ENCODE results near the gene C3orf38. TPM values are rescaled to one million over a fixed set of nuclear protein-coding genes. Genes with fewer than 3 reads are reported as not detected.
"Not testable (repeated sequence)": the region's sequence is repeated elsewhere in the genome, so short reads cannot be mapped to it uniquely, and the experiment has no call there.

The C3orf38 gene
- total RNA-seq, 1 donor from 2014 or later = 11.4 TPM

DNA sequence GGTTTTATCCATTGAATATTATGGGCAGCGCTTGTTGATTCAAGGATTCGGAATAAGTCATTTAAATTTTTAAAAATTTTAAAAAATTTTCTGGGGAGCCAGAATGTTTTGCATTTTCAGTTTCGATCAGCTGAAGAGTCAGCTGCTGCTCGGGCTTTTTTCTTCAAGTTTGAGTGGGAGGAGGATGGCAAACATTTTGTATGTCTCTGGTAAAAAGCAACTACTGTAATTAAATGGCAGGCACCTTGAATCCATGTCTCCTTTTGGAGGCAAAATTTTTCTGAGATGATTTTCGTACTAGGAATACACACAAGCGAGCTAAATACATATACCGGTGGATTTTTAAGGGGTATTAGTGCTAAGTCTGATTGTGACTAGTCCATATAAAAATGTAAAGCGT lies 612 bp downstream of the C3orf38 start:
- intact Hi-C loops (cut with micrococcal nuclease) = no loop called here
- ATAC-seq = no peak

DNA sequence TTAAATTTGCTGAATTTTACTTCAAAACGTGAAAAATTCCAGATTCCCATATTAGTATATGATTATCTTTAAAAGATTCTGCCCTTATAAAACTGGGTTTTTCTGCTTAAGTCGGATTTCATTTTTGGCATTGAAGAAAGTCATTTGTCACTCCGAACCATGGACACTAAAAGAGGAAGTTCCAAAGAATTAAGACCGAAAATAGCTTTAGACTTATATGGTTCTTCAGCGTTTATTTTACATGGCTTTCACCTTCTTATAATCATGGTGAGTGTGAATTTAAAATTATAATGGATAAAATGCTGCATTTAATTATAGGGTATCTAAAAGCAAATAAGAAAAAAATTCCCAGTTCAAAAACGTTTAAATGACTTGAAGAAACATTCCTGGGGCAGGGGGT lies 1.0 kb downstream of the C3orf38 start:
- ATAC-seq = no peak
- no peak for DNase-seq
- intact Hi-C loops (cut with micrococcal nuclease) = no loop called here

More for the DNA sequence above, 612 bp downstream of the C3orf38 start:
- no peak for DNase-seq

DNA sequence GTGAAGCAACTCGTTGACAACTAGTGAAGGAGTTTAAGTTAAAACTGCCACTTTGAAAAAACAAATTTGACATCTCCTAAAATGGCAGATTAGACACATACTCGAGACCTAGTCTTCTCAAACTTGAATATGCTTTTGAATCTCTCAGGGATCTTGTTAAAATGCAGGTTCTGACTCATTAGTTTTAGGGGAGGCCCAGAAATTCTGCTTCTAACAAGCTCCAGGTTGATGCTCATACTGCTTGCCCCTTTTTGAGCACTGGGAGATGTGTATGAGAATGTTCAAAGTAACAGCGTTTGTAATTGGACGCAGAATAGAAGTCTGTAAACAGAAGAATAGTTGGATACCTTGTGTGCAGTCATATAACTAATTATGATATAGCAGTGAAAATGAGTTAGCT lies 1.6 kb downstream of the C3orf38 start:
- ATAC-seq (no peak), DNase-seq (no peak)
- intact Hi-C loops (cut with micrococcal nuclease) = no loop called here

DNA sequence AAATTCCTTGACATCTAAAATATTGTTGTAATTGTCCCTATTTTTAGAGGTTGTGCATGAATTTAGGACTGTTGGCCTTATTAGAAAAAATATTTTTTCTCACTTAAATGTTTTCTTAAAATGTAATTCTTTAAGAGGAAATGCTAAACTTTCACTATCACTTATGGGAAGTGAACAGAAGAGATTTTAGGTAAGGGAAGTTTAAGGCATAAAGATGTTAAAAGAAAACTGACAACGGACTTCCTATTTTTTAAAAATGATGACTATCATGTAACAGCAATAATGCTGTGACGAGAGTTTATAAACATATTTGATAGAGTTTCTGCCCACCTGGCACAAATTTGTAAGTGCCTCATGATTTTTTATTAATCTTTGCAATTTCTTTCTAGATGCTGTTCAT lies 3.1 kb downstream of the C3orf38 start:
- ATAC-seq = no peak
- intact Hi-C loops (cut with micrococcal nuclease) = no loop called here
- no peak for DNase-seq

DNA sequence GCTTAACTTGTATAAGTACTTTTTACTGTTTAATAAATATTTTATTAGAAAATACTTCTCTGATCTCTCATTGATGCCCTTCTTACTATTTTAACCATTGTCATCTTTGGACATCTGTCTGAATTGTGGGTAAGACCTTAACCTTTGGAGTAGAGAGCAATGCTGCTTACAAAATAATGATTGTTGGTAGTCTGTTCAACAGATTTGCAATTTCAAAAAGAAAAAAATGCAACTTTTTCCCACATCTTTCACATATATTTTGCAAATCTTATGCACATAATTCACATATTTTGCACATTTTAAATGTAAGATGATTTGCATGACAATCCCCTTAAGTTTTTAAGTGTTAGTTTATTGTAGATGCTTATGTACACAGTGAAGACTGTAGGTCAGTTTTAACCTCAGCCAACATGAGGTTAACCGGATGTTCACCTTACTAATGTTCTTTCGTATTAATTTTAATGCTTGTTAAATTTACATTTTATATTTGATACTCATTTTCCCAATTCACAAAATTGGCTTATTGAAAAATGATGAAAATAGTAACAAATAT lies 16.7 kb downstream of the C3orf38 start:
- no peak for ATAC-seq
- DNase-seq = no peak
- intact Hi-C loops (cut with micrococcal nuclease) = no loop called here

DNA sequence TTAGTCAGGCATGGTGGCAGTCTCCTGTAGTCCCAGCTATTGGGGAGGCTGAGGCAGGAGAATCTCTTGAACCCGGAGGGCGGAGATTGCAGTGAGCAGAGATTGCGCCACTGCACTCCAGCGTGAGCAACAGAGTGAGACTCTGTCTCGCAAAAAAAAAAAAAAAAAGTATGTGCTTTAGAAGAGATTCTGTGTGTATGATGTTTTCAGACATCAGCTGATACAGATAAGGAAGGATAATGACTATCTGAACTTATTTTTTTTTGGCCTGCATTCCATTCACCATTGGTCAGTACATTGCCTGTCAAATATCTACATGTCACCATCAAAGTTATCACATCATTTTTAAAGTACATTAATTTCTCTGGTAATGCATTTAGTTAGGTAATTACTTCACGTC lies 17.4 kb downstream of the C3orf38 start:
- ATAC-seq (no peak), DNase-seq (no peak)
- intact Hi-C loops (cut with micrococcal nuclease) = no loop called here

DNA sequence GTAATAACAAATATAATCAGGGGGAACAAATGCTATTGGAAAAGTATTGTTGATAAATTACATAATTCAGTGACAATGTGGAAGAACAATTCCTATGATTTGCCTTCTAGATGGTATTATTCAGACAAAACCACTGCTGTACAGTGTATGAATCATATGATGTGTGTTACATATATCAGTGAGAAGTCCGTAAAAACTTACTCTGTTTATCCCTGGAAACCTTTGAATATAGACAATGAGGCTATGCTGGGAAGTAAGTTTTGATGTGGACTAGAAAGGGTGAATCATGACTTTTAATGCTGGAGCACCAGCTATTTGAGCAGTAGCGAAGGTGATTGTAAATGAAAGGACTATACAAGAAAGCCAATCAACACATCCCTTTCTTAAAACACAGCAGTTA lies 17.9 kb downstream of the C3orf38 start:
- DNase-seq = no peak
- intact Hi-C loops (cut with micrococcal nuclease) = no loop called here
- no peak for ATAC-seq

DNA sequence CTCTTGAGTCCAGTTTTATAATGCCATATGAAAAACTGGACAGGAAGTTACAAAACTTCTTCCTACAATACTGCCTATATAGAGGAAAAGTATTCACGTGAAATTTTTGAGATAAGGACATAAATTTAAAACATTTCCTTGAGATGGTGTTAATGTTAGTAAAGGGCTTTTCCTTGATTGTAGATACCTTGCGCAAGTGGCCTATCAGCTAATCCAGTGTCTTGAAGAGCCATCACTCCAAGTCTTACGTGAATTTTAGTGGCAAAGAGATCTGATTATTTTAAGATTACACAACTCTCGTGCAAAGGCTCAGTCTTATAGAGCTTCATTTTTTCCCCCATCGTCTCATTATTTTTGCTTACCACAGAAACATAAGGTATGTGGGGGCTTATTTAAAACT lies 18.4 kb downstream of the C3orf38 start:
- intact Hi-C loops (cut with micrococcal nuclease) = no loop called here
- DNase-seq (no peak), ATAC-seq (no peak)

DNA sequence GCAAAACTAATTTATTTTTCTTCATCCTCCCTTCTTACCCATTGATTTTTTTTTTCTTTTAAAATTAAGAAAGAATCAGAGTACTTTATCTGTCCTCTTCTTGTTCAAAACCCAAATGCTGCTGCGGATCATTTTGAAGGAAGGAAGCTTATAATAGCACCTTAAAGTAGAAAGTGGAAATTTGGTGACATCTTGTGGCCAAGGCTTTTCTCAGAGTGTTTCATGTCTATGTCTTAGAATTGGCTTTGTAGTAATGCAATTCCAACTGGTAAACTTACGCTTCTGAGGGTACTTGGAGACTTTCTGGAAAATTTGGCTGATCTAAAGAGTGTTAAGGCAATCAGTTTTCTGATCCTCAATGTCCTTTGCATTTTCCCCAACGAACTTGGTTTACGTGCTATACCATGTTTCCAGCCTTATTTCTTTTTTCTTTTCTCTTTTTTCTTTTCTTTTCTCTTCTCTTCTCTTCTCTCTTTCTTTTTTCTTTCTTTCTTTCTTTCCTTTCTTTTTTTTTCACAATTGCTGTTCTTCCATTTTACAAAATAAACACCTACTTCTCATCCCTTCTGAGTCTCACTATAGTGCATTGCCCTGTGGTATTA lies 30.7 kb downstream of the C3orf38 start:
- ATAC-seq = no peak
- no peak for DNase-seq
- intact Hi-C loops (cut with micrococcal nuclease) = no loop called here

DNA sequence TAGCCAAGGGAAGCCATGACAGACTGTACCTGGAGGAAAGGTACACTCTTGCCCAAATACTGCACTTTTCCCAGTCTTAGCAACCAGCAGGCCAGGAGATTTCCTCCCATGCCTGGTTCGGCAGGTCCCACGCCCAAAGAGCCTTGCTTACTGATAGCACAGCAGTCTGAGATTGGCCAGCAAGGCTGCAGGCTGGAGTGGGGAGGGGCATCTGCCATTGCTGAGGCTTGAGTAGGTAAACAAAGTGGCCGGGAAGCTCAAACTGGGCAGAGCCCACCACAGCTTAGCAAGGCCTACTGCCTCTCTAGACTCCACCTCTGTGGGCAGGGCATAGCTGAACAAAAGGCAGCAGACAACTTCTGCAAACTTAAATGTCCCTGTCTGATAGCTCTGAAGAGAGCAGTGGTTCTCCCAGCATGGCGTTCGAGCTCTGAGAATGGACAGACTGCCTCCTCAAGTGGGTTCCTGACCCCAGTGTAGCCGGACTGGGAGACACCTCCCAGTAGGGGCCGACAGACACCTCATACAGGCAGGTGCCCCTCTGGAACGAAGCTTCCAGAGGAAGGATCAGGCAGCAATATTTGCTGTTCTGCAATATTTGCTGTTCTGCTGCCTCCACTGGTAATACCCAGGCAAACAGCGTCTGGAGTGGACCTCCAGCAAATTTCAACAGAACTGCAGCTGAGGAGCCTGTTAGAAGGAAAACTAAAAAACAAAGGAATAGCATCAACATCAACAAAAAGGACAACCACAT lies 32.6 kb downstream of the C3orf38 start:
- DNase-seq; intact Hi-C loops (cut with micrococcal nuclease); ATAC-seq: not testable (repeated sequence)

DNA sequence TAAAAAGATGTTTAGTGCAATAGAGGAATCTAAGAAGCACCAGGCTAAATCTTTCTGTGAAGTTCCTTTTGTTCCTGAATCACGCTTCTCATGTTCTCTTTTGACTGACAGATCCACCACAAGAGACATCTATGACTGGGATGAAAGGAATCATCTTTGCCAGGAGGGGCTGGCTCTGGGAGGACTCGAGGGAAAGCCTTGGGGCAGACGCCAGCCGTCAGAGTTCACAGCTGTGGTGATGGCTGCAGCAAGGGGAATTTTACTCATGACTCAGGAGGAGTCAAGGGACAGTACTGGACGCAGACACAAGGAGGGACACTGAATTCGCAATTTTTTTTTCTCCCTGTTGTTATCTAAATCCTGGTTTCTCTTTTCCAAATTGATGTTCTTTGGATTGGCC lies 38.7 kb downstream of the C3orf38 start:
- peak; percentile 46 for DNase-seq
- ATAC-seq = peak; percentile 62
- intact Hi-C loops (cut with micrococcal nuclease) = no loop called here

DNA sequence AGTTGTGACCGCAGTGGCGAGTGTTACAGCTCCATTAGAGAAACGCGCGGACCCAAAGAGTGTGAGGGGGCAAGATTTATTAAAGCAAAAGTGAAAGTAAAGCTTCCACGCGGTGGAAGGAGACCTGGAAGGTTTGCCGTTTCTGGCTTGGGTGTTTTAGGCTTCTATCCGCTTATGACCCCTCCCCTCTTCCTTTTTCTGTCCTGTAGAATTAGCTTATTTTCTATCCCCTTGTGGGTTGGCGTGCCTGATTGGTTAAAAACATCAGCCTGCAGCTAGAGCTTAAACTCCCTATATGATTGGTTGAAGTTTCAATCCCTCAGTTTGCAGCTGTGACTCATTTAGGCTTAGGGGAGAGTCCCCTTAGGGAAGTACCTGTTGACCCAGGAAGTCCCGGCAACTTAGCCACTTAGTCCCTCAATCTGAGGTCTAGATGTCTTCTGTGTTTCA lies 39.6 kb downstream of the C3orf38 start:
- no peak for ATAC-seq
- no peak for DNase-seq
- intact Hi-C loops (cut with micrococcal nuclease) = no loop called here

DNA sequence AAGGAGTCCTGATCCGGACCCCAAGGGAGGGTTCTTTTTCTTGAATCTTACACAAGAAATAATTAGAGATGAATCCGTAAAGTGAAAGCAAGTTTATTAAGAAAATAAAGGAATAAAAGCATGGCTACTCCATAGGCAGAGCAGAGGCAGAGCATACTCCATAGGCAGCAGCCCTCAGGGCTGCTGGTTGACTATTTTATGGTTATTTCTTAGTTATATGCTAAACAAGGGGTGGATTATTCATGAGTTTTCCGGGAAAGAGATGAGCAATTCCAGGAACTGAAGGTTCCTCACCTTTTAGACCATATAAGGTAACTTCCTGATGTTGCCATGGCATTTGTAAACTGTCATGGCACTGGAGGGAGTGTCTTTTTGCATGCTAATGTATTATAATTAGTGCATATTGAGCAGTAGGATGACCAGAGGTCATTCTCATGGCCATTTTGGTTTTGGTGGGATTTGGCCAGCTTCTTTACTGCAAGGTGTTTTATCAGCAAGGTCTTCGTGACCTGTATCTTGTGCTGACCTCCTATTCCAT lies 42.2 kb downstream of the C3orf38 start:
- ATAC-seq = no peak
- no peak for DNase-seq
- intact Hi-C loops (cut with micrococcal nuclease) = no loop called here

DNA sequence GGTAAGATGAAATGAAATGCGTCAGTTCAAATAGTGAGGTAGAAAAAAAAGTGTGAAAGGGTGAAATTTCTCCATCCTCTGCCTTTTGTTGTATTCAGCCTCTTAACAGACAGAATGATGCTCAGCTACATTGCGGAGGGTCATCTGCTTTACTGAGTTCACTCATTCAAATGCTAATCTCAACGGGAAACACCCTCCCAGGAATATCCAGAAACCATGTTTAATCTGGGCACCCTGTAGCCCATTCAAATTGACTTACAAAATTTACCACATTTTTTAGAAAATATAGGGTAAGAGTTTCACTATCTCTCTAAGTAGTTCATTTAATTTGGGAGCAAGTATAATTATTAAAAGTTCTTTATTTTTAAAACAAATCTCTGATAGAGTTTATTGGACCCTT lies 42.9 kb downstream of the C3orf38 start:
- DNase-seq (no peak), ATAC-seq (no peak)
- intact Hi-C loops (cut with micrococcal nuclease) = no loop called here

DNA sequence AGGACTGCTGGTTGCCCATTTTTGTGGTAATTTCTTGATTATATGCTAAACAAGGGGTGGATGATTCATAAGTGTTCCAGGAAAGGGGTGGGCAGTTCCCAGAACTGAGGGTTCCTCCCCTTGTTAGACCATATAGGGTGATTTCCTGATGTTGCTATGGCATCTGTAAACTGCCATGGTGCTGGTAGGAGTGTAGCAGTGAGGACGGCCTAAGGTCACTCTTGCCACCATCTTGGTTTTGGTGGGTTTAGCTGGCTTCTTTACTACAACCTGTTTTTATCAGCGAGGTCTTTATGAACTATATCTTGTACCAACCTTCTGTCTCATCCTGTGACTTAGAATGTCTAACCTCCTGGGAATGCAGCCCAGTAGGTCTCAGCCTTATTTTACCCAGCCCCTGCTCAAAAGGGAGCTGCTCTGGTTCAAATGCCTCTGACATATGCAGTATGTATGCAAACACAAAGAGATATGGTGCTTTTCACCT lies 46.2 kb downstream of the C3orf38 start:
- ATAC-seq (no peak), DNase-seq (no peak)
- intact Hi-C loops (cut with micrococcal nuclease) = no loop called here

DNA sequence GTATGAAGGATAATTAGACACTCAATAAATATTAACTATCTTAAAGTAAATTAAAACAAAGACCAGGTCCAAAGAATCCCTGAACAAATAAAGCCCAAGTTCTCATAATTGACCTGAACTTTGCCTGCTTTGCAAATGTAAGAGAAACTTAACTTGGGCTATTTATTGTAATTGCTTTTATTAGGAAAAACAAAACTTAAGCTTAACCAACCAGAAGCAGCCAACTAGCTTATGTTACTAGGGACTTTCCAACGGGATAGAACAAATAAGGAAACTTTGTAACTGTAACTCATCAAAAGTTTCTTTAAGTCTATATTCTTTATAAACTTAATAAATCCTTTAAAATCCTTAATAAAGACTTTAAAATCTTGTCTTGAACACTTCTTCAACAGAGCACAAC lies 48.4 kb downstream of the C3orf38 start:
- ATAC-seq (no peak), DNase-seq (no peak)
- intact Hi-C loops (cut with micrococcal nuclease) = no loop called here

DNA sequence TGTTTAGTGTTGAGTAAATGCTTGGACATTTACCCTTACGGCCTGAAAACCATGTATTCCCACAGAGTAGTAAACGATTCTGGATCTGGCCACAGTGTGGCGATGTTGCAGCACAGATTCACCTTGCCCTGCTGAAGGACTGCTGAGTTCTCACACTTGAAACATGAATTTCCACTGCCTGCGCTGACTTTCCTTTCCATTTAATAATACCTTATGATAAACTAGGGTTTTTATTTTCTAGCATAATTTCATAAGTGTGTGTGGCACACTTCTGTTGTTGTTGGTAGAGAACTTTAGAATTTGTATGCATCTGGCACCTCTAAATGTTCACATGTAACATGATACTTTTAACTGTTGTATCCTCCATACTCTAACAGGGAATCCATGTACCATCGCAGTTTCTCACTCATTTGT lies 53.9 kb downstream of the C3orf38 start:
- intact Hi-C loops (cut with micrococcal nuclease) = loop anchor here (10.0 kb wide), 1 partner anchor 901 kb away; the partner anchor contains the start of gene EPHA3
- ATAC-seq = peak; percentile 85
- DNase-seq = peak; percentile 57
